ENCODE results near the gene LMAN1L.

- TF ChIP-seq, protein P1, sequence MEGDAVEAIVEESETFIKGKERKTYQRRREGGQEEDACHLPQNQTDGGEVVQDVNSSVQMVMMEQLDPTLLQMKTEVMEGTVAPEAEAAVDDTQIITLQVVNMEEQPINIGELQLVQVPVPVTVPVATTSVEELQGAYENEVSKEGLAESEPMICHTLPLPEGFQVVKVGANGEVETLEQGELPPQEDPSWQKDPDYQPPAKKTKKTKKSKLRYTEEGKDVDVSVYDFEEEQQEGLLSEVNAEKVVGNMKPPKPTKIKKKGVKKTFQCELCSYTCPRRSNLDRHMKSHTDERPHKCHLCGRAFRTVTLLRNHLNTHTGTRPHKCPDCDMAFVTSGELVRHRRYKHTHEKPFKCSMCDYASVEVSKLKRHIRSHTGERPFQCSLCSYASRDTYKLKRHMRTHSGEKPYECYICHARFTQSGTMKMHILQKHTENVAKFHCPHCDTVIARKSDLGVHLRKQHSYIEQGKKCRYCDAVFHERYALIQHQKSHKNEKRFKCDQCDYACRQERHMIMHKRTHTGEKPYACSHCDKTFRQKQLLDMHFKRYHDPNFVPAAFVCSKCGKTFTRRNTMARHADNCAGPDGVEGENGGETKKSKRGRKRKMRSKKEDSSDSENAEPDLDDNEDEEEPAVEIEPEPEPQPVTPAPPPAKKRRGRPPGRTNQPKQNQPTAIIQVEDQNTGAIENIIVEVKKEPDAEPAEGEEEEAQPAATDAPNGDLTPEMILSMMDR (IDR thresholded peaks at IDR 0.05), result no peak
- no peak for TF ChIP-seq POLR2A (IDR thresholded peaks at IDR 0.05)
- TF ChIP-seq EP300 (IDR thresholded peaks at IDR 0.05), result no peak
Observed at GRCh38 chr15:74869726-74870407, 57.2 kb downstream of the LMAN1L start.

All from ovary (tissue), 3 donors.